ENCODE data around the gene CFAP45.

- TF ChIP-seq POLR2AphosphoS5 (IDR thresholded peaks at IDR 0.05; ENCODE audit: low read depth, low read length) (no peak), SIN3A (IDR thresholded peaks at IDR 0.05; ENCODE audit: borderline replicate concordance, insufficient read depth, low read length) (no peak)
These were observed 32.6 kb upstream of the CFAP45 start for GRCh38 chr1:159932296-159933285.
